ENCODE results near the gene WNT1. TPM values are rescaled to one million over a fixed set of nuclear protein-coding genes. Genes with fewer than 3 reads are reported as not detected.

The WNT1 gene
- total and polyA plus RNA-seq, 9 of the 15 experiments (the other 6 are each of a cell fraction or from before 2014, with no cell fraction given), result not detected

DNA sequence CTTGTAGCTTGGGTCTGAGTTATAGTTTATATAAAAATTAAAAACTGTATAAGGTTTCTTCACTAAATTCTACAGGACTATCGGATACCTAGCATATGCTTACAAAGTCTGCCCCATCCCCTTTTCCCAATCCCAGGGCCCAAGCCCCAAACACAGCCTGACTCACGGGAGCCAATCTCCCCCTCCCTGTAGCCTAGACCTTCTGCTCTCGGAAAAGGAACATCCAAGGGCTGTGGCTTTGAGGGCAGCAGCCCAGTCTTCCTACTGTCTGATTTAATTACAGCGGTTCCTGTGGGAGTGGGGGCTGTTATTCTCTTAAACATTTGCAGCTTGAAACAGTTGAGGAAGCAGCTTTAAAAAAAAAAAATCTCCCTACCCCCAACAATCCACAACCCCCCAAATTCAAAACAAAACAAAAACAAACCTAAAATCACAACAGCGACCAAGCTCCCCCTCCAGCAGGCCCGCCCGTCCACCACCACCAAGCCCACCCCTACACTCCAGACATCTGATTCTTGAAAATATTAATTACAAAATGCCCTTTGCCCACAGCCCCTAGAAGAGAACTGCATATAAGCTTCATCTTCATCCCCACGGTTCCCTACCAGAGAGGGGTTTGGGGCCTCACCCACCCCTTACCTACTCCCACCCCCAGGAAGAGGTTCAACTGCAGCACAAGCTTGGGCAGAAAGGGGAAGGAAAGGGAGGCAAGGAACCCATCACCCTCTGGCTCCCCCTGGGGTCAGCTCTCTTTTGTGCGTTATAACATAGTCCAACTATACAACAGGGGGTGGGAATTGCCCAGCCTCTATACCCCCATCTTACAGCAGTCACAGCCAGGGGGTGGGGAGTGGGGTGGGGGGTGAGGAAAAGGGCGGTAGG, 41.6 kb downstream of the WNT1 start (continued):
- no peak for TF ChIP-seq ZHX1 (conservative IDR thresholded peaks at IDR 0.05; ENCODE audit: low read length)
- TF ChIP-seq SUPT5H (IDR thresholded peaks at IDR 0.05), result peak; percentile 30; the same call in 1 of the 2 replicates
- TF ChIP-seq ZNF766 (CRISPR knock-in tag; conservative IDR thresholded peaks at IDR 0.05), result 0 out of 2 replicates have a peak, but pooled peaks have one; percentile 1
- TF ChIP-seq SLC30A9 (CRISPR knock-in tag; IDR thresholded peaks at IDR 0.05), result no peak
- TF ChIP-seq, protein P1, sequence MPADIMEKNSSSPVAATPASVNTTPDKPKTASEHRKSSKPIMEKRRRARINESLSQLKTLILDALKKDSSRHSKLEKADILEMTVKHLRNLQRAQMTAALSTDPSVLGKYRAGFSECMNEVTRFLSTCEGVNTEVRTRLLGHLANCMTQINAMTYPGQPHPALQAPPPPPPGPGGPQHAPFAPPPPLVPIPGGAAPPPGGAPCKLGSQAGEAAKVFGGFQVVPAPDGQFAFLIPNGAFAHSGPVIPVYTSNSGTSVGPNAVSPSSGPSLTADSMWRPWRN (IDR thresholded peaks at IDR 0.05; ENCODE audit: low read depth), result 0 out of 2 replicates have a peak, but pooled peaks have one; percentile 11
- TF ChIP-seq SMARCA5 (IDR thresholded peaks at IDR 0.05), result 0 out of 2 replicates have a peak, but pooled peaks have one; percentile 64
- TF ChIP-seq BDP1 (IDR thresholded peaks at IDR 0.05; ENCODE audit: insufficient read depth, insufficient read length), result no peak
- no peak for TF ChIP-seq MED1 (CRISPR knock-in tag; IDR thresholded peaks at IDR 0.05; ENCODE audit: borderline replicate concordance)
- TF ChIP-seq ZKSCAN3 (CRISPR knock-in tag; IDR thresholded peaks at IDR 0.05), result no peak
- TF ChIP-seq, protein P2, sequence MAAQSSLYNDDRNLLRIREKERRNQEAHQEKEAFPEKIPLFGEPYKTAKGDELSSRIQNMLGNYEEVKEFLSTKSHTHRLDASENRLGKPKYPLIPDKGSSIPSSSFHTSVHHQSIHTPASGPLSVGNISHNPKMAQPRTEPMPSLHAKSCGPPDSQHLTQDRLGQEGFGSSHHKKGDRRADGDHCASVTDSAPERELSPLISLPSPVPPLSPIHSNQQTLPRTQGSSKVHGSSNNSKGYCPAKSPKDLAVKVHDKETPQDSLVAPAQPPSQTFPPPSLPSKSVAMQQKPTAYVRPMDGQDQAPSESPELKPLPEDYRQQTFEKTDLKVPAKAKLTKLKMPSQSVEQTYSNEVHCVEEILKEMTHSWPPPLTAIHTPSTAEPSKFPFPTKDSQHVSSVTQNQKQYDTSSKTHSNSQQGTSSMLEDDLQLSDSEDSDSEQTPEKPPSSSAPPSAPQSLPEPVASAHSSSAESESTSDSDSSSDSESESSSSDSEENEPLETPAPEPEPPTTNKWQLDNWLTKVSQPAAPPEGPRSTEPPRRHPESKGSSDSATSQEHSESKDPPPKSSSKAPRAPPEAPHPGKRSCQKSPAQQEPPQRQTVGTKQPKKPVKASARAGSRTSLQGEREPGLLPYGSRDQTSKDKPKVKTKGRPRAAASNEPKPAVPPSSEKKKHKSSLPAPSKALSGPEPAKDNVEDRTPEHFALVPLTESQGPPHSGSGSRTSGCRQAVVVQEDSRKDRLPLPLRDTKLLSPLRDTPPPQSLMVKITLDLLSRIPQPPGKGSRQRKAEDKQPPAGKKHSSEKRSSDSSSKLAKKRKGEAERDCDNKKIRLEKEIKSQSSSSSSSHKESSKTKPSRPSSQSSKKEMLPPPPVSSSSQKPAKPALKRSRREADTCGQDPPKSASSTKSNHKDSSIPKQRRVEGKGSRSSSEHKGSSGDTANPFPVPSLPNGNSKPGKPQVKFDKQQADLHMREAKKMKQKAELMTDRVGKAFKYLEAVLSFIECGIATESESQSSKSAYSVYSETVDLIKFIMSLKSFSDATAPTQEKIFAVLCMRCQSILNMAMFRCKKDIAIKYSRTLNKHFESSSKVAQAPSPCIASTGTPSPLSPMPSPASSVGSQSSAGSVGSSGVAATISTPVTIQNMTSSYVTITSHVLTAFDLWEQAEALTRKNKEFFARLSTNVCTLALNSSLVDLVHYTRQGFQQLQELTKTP (IDR thresholded peaks at IDR 0.05; ENCODE audit: low read depth in 1 of 2, partially characterized antibody in 2 of 2), result peak in 1 of 2 experiments; percentile 57
- TF ChIP-seq HLTF (IDR thresholded peaks at IDR 0.05), result 0 out of 2 replicates have a peak, but pooled peaks have one; percentile 46
- TF ChIP-seq SMC3 (conservative IDR thresholded peaks at IDR 0.05; ENCODE audit: insufficient read depth, low read depth, low read length), result 0 out of 2 replicates have a peak, but pooled peaks have one; percentile 5

All from K562 (cell line).